HG03457 (cell line): Measurements from ENCODE around the gene RALB.

Experiments
- ATAC-seq: cut with Tn5 transposase; IDR thresholded peaks from one replicate; pipeline ENCODE4 v1.9.1; 2021; ENCODE audit warnings: moderate number of reproducible peaks; ENCODE audit not compliant: unreplicated experiment

The RALB gene

DNA sequence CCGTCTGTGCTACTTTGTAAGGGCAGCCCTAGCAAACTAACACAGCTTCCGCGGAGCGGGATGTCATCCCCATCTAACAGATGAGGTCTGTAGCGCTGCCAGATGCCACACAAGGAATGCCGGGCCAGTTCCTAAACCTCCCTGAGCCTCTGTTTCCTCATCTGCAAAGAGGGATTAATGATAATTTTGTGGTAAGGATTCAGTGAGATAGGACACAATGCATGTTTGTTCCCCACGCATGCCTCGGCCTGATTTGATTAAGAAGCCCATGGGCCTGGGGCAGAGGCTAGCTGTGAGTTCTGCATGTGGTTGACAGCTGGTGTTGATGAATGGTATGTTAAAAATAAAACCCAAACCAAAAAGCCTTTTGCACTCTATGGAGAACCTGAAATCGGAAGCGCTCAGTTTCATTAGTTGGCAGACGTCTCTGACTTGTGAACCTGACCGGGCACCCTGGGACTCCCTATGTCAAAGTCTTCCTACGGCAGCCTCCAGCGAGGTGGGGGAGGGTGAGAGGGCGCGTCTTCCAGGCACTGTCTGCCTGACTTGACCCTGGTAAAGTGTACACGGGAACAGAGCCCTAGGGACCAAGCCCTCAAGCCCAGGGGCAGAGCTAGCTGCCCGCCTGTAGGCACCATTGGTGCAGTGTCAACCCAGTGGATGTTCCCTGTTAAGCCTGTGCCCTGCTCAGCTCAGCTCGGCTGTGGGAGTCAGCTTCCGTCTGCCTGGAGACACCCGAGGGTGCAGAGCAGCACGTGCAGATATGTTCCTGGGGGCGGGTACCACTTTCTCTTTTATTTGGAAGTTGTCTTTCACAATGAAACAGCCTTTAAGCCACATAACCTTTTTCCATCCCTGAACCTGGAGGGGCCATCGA, 78.5 kb downstream of the RALB start:
- ATAC-seq: no peak

DNA sequence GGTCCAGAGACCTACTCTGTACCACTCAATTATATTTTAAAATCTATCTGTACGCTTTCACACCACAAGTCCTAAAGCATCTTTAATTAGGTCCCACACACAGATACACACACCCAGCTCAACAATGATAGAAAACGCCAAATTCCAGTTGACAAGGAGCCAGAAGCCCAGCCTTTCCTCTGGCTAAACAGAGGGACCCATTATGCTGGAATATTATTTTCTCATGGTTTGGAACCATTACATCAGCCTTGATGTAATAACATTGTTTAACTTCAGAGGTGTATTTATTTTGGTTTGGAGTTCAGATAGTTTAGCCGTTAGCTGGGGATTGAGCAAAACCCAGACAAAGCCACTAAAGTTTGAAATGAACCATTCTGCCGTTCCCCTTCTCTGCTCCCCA, 79.3 kb downstream of the RALB start:
- no peak for ATAC-seq

DNA sequence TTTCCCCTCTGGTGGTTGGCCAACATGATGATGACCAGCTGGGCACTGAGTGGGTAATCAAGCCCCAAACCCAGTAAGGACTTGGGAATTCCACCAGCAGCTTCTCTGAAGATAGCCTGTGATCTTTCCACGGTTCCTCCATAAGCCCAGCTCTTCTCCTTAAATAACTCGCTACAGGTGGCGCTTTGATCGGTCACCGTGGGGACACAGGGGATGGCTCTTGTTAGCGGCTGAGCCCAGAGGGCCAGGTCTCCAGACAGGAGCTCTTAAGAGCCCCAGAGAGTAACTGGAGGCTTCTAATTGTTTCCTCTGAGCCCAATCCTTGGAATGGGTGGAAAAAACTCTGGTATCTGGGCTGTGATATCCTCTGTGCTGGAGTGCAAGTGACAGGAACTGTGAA, 79.7 kb downstream of the RALB start:
- ATAC-seq: no peak

DNA sequence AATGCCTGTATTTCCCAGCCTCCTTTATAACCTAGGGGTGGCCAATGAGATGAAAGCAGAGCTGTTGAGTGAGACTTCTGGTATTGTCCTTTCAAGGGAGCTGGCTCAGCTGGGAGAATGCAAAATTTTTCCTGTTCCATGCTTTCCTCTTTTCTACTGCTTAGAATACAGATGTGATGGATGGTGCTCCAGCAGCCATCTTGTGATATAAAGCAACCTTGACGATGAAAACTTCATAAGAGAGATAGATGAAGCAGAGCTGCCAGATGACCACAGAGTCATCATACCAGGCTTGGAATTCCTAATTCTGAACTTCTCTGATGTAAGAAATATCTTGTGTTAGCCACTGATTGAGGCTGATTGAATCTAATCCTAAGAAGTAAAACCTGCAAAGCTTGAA, 81.4 kb downstream of the RALB start:
- ATAC-seq: no peak

DNA sequence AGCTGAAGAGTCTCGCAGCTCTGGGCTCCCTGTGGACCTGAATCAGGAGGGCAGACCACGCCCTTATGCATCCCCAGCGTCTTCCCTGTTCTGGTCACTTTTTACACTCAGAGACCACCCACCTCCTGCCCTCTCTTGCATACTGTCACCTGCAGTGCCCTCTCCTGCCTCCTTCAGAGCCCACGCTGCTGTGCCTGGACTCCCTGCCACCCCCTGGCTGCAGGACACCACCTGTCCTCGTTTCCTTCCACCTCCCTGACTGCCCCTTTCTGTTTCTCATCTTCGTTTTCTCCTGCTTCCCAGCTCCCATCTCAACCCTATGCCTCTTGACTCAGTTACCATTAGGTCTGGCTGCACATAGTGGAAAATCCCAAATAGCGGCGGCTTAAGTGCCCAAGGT, 84.1 kb downstream of the RALB start:
- ATAC-seq: no peak

DNA sequence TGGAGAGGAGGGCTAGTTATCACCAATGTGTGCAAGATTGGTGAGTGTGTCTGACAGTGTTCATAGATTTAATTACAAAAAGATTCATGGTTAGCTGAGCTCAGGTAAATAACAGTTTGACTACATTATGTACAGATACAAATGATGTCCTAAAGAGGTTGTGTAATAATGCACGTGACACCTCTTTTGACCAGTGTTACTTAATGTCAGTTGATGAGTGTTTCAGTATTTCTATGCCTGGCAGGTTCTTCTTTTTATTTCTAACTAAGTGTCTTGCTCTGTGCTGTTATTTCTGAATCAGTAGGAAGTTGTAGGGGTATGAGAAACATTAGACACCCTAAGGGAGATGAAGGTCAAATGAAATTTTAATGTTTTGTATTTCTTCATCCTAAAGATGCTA, 85.4 kb downstream of the RALB start:
- no peak for ATAC-seq

DNA sequence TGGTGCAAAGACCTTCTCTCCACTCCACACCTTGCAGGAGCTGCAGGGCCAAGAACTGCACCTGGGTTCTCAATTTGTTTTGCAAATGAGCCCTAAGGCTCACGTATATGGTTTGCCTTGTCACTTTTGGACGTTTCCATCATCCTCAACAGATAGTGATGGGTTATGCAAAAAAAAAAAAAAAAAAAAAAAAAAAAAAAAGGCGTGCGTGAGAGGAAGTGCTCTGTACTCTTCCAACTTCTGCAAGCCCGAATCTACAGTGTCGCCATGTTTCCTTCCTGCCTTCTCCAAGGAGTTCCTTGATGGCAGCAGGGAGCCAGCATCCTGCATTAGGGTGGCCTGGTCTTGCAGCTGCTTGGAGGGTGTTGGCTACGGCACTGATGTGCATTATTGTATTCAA, 89.3 kb downstream of the RALB start:
- no peak for ATAC-seq

DNA sequence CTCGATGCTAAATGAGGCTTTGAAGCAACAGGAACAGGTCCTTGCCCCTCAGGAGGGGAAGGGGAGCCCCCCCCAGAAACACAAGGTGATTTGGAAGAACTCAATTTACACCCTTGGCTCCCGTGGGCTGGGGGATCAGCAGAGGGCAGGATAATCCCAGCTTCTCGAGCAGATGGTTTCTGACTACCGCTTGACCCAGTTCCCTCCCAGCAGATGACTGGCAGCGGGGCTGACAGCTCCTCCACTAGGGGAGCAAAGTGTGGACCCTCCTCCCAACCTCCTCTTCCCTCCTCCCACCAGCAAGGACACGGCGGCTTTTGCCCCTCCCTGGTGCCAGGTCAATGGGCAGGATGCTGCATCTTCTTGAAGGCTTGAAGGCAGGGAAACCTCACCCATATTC, 89.8 kb downstream of the RALB start:
- ATAC-seq: no peak

DNA sequence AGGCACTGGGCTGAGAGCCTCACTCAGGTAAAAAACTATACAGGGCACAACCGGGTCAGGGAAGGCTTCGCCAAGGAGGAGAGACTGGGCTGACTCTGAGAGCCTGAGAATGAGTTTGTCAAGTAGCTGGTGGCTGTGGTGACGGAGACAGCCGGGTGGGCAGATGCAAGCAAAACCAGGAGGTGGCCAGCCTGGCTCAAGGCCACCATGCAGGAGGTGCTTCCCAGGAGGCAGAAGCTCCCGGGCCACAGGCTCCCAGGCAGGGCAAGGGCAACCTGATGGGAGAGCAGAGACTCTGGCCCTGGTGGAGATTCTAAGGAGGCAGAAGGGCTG, 90.4 kb downstream of the RALB start:
- no peak for ATAC-seq

DNA sequence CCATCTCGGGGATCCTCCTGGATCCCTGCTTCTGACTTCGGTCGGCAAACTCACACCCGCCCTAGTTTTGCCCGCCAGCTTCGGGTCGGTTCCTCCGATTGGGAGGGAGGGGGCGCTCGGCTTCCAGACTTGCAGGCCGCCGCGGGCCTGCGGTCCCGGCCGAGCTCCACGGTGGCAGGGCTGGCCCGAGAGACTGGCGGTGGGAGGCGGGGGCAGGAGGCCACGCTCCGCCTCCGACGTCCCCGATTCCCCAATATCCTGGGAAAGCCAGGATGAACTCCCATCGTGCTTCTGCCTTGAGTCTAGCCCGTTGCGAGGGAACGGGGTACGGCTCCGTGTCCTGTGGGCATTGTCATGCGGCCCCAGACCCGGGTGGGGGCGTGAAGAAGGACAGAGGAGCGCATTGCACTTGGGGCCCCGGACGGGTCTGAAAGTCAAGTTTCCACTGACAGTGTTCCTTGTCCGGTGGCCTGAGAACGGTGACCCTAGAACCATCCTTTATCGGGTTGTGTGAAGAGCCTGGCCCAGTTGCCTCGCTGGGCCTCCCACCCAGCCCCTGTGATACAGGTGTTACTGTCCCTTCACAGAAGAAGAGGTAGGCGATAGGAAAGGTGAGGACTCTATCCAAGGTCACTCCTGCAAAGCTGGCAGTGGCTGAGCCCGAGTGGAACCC, 90.9 kb downstream of the RALB start:
- ATAC-seq: no peak
